ENCODE results near the gene C2orf69.
A peak's percentile ranks its signal among the peaks of the same experiment; 100 is the strongest.

C2orf69 gene

GRCh38 chr2:199958014-199958413, 46.9 kb downstream of the C2orf69 start:
- no peaks in the 10 kb centered on the region for H3K9me3 ChIP-seq (ENCODE audit: control insufficient read depth, low read length)
- H3K27me3 ChIP-seq (ENCODE audit: control insufficient read depth in 1 of 2, insufficient read depth in 1 of 2, low read length in 2 of 2): no peaks in the 10 kb centered on the region
- H2AFZ ChIP-seq (ENCODE audit: low read depth, low read length): no peak overlapping the region
- no peak overlapping the region for H3K9ac ChIP-seq (ENCODE audit: low read length)
- H2BK15ac ChIP-seq (ENCODE audit: low read depth, poor library complexity, severe bottlenecking): no peak overlapping the region
- H3K4me1 ChIP-seq (ENCODE audit: control insufficient read depth, insufficient read depth, low read depth, low read length): peaks cover 11% of the 10 kb centered on the region
- H3K18ac ChIP-seq (ENCODE audit: low read depth in 1 of 2, low read length in 2 of 2): no peak overlapping the region
- H4K91ac ChIP-seq (ENCODE audit: low read length): no peak overlapping the region
- no peak overlapping the region for H4K8ac ChIP-seq (ENCODE audit: low read length)
- DNase-seq: no peak
- no peak overlapping the region for H2BK5ac ChIP-seq (ENCODE audit: low read depth, low read length, poor library complexity, severe bottlenecking)
- H3K27ac ChIP-seq (ENCODE audit: low read length, poor library complexity, severe bottlenecking): no peak overlapping the region
- no peak overlapping the region for H2BK120ac ChIP-seq (ENCODE audit: low read depth, low read length)
- no peak overlapping the region for H3K4me3 ChIP-seq (ENCODE audit: insufficient read depth in 1 of 2, low read depth in 1 of 2, low read length in 2 of 2)
- H3K79me1 ChIP-seq (replicated peaks; ENCODE audit: low read length, poor library complexity, severe bottlenecking): peaks cover 10% of the 10 kb centered on the region
- WGBS: 97% methylated on average over 4 of the region's 4 CpGs
- no peak overlapping the region for H3K14ac ChIP-seq (ENCODE audit: low read length in 2 of 2)
- H3K36me3 ChIP-seq (ENCODE audit: control insufficient read depth in 1 of 2, insufficient read depth in 2 of 2, low read depth in 1 of 2, low read length in 2 of 2): peaks cover 6 to 49% of the 10 kb centered on the region in 2 experiments
- no peak overlapping the region for H2BK12ac ChIP-seq (ENCODE audit: low read length in 2 of 2)
- H3K23ac ChIP-seq (ENCODE audit: low read length in 2 of 2): peak overlapping the region in 1 of 2 experiments; percentile 14
- H2AK5ac ChIP-seq (ENCODE audit: low read length, severe bottlenecking): no peak overlapping the region
- H3K4ac ChIP-seq (ENCODE audit: low read depth in 1 of 2, low read length in 2 of 2): no peak overlapping the region
- no peak overlapping the region for H3K4me2 ChIP-seq (ENCODE audit: low read length, poor library complexity, severe bottlenecking)

- Histone ChIP-seq H3K4me1 (ENCODE audit: control insufficient read depth, insufficient read depth, low read depth, low read length) (peaks cover 4% of the 10 kb centered on the region), H2BK12ac (ENCODE audit: low read length in 2 of 2) (no peak overlapping the region), H3K4me2 (ENCODE audit: low read length, poor library complexity, severe bottlenecking) (no peak overlapping the region), H3K27ac (ENCODE audit: low read length, poor library complexity, severe bottlenecking) (no peak overlapping the region), H3K18ac (ENCODE audit: low read depth in 1 of 2, low read length in 2 of 2) (no peak overlapping the region), H3K4me3 (ENCODE audit: insufficient read depth in 1 of 2, low read depth in 1 of 2, low read length in 2 of 2) (no peak overlapping the region), H4K91ac (ENCODE audit: low read length) (no peak overlapping the region), H3K9ac (ENCODE audit: low read length) (no peak overlapping the region), H3K14ac (ENCODE audit: low read length in 2 of 2) (no peak overlapping the region), H3K23ac (ENCODE audit: low read length in 2 of 2) (no peak overlapping the region), H4K8ac (ENCODE audit: low read length) (no peak overlapping the region), H2BK120ac (ENCODE audit: low read depth, low read length) (no peak overlapping the region), H3K9me3 (ENCODE audit: control insufficient read depth, low read length) (no peaks in the 10 kb centered on the region), H3K4ac (ENCODE audit: low read depth in 1 of 2, low read length in 2 of 2) (no peak overlapping the region), H3K27me3 (ENCODE audit: control insufficient read depth in 1 of 2, insufficient read depth in 1 of 2, low read length in 2 of 2) (no peaks in the 10 kb centered on the region), H2BK15ac (ENCODE audit: low read depth, poor library complexity, severe bottlenecking) (no peak overlapping the region), H2AK5ac (ENCODE audit: low read length, severe bottlenecking) (no peak overlapping the region), H3K36me3 (ENCODE audit: control insufficient read depth in 1 of 2, insufficient read depth in 2 of 2, low read depth in 1 of 2, low read length in 2 of 2) (peaks cover 16 to 89% of the 10 kb centered on the region in 2 experiments), H2AFZ (ENCODE audit: low read depth, low read length) (no peak overlapping the region), H2BK5ac (ENCODE audit: low read depth, low read length, poor library complexity, severe bottlenecking) (no peak overlapping the region), H3K79me1 (replicated peaks; ENCODE audit: low read length, poor library complexity, severe bottlenecking) (peaks cover 6% of the 10 kb centered on the region)
- no peak for DNase-seq
- whole genome bisulfite sequencing: 100% methylated on average over 2 of the region's 2 CpGs
Measured at GRCh38 chr2:199962203-199962602, 51.1 kb downstream of the C2orf69 start.

- H2BK120ac ChIP-seq (ENCODE audit: low read depth, low read length): no peak overlapping the region
- no peak for DNase-seq
- H3K14ac ChIP-seq (ENCODE audit: low read length in 2 of 2): no peak overlapping the region
- no peaks in the 10 kb centered on the region for H3K9me3 ChIP-seq (ENCODE audit: control insufficient read depth, low read length)
- no peaks in the 10 kb centered on the region for H3K27me3 ChIP-seq (ENCODE audit: control insufficient read depth in 1 of 2, insufficient read depth in 1 of 2, low read length in 2 of 2)
- no peak overlapping the region for H4K91ac ChIP-seq (ENCODE audit: low read length)
- H4K8ac ChIP-seq (ENCODE audit: low read length): no peak overlapping the region
- no peak overlapping the region for H2AK5ac ChIP-seq (ENCODE audit: low read length, severe bottlenecking)
- WGBS: 100% methylated on average over 2 of the region's 2 CpGs
- no peaks in the 10 kb centered on the region for H3K4me1 ChIP-seq (ENCODE audit: control insufficient read depth, insufficient read depth, low read depth, low read length)
- H3K4me3 ChIP-seq (ENCODE audit: insufficient read depth in 1 of 2, low read depth in 1 of 2, low read length in 2 of 2): no peak overlapping the region
- no peak overlapping the region for H2BK12ac ChIP-seq (ENCODE audit: low read length in 2 of 2)
- peaks cover 2% of the 10 kb centered on the region for H3K79me1 ChIP-seq (replicated peaks; ENCODE audit: low read length, poor library complexity, severe bottlenecking)
- H3K4ac ChIP-seq (ENCODE audit: low read depth in 1 of 2, low read length in 2 of 2): no peak overlapping the region
- no peak overlapping the region for H3K4me2 ChIP-seq (ENCODE audit: low read length, poor library complexity, severe bottlenecking)
- H2AFZ ChIP-seq (ENCODE audit: low read depth, low read length): no peak overlapping the region
- peaks cover 12 to 74% of the 10 kb centered on the region in 2 experiments for H3K36me3 ChIP-seq (ENCODE audit: control insufficient read depth in 1 of 2, insufficient read depth in 2 of 2, low read depth in 1 of 2, low read length in 2 of 2)
- H2BK15ac ChIP-seq (ENCODE audit: low read depth, poor library complexity, severe bottlenecking): no peak overlapping the region
- no peak overlapping the region for H3K18ac ChIP-seq (ENCODE audit: low read depth in 1 of 2, low read length in 2 of 2)
- no peak overlapping the region for H3K23ac ChIP-seq (ENCODE audit: low read length in 2 of 2)
- H2BK5ac ChIP-seq (ENCODE audit: low read depth, low read length, poor library complexity, severe bottlenecking): no peak overlapping the region
- no peak overlapping the region for H3K9ac ChIP-seq (ENCODE audit: low read length)
- H3K27ac ChIP-seq (ENCODE audit: low read length, poor library complexity, severe bottlenecking): no peak overlapping the region
Measured at GRCh38 chr2:199966405-199966804, 55.3 kb downstream of the C2orf69 start.

- no peak overlapping the region for H3K4me2 ChIP-seq (ENCODE audit: low read length, poor library complexity, severe bottlenecking)
- H3K14ac ChIP-seq (ENCODE audit: low read length in 2 of 2): no peak overlapping the region
- no peak for DNase-seq
- H2BK12ac ChIP-seq (ENCODE audit: low read length in 2 of 2): no peak overlapping the region
- H4K91ac ChIP-seq (ENCODE audit: low read length): no peak overlapping the region
- no peaks in the 10 kb centered on the region for H3K27me3 ChIP-seq (ENCODE audit: control insufficient read depth in 1 of 2, insufficient read depth in 1 of 2, low read length in 2 of 2)
- no peak overlapping the region for H3K4ac ChIP-seq (ENCODE audit: low read depth in 1 of 2, low read length in 2 of 2)
- H4K8ac ChIP-seq (ENCODE audit: low read length): no peak overlapping the region
- H2AFZ ChIP-seq (ENCODE audit: low read depth, low read length): no peak overlapping the region
- no peaks in the 10 kb centered on the region for H3K4me1 ChIP-seq (ENCODE audit: control insufficient read depth, insufficient read depth, low read depth, low read length)
- H2BK120ac ChIP-seq (ENCODE audit: low read depth, low read length): no peak overlapping the region
- no peak overlapping the region for H3K27ac ChIP-seq (ENCODE audit: low read length, poor library complexity, severe bottlenecking)
- H3K9me3 ChIP-seq (ENCODE audit: control insufficient read depth, low read length): no peaks in the 10 kb centered on the region
- no peak overlapping the region for H3K23ac ChIP-seq (ENCODE audit: low read length in 2 of 2)
- H3K9ac ChIP-seq (ENCODE audit: low read length): no peak overlapping the region
- H2BK15ac ChIP-seq (ENCODE audit: low read depth, poor library complexity, severe bottlenecking): no peak overlapping the region
- no peak overlapping the region for H3K4me3 ChIP-seq (ENCODE audit: insufficient read depth in 1 of 2, low read depth in 1 of 2, low read length in 2 of 2)
- H2AK5ac ChIP-seq (ENCODE audit: low read length, severe bottlenecking): no peak overlapping the region
- H3K79me1 ChIP-seq (replicated peaks; ENCODE audit: low read length, poor library complexity, severe bottlenecking): peaks cover 2% of the 10 kb centered on the region
- no peak overlapping the region for H3K18ac ChIP-seq (ENCODE audit: low read depth in 1 of 2, low read length in 2 of 2)
- H2BK5ac ChIP-seq (ENCODE audit: low read depth, low read length, poor library complexity, severe bottlenecking): no peak overlapping the region
- H3K36me3 ChIP-seq (ENCODE audit: control insufficient read depth in 1 of 2, insufficient read depth in 2 of 2, low read depth in 1 of 2, low read length in 2 of 2): peaks cover 12 to 68% of the 10 kb centered on the region in 2 experiments
- 100% methylated on average over 1 of the region's 1 CpG for WGBS
Measured at GRCh38 chr2:199966976-199967375, 55.9 kb downstream of the C2orf69 start.

Measured in mesenchymal stem cell (in vitro differentiated cells and primary cell).